GM19463 (cell line): ENCODE measurements around the gene DHRS1.

Experiments
- ATAC-seq: cut with Tn5 transposase; IDR thresholded peaks from one replicate; pipeline ENCODE4 v1.9.1; 2021; ENCODE audit warnings: mild to moderate bottlenecking, moderate library complexity; ENCODE audit not compliant: unreplicated experiment

The DHRS1 gene

DNA sequence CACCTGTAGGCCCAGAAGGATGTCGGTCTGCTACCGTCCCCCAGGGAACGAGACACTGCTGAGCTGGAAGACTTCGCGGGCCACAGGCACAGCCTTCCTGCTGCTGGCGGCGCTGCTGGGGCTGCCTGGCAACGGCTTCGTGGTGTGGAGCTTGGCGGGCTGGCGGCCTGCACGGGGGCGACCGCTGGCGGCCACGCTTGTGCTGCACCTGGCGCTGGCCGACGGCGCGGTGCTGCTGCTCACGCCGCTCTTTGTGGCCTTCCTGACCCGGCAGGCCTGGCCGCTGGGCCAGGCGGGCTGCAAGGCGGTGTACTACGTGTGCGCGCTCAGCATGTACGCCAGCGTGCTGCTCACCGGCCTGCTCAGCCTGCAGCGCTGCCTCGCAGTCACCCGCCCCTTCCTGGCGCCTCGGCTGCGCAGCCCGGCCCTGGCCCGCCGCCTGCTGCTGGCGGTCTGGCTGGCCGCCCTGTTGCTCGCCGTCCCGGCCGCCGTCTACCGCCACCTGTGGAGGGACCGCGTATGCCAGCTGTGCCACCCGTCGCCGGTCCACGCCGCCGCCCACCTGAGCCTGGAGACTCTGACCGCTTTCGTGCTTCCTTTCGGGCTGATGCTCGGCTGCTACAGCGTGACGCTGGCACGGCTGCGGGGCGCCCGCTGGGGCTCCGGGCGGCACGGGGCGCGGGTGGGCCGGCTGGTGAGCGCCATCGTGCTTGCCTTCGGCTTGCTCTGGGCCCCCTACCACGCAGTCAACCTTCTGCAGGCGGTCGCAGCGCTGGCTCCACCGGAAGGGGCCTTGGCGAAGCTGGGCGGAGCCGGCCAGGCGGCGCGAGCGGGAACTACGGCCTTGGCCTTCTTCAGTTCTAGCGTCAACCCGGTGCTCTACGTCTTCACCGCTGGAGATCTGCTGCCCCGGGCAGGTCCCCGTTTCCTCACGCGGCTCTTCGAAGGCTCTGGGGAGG is 11.3 kb upstream of the DHRS1 start, which contains the start of gene LTB4R:
Gene LTB4R (plus strand): TSS at position 857 of the 959 bp plus-strand sequence. CDS start 4,150 bp downstream, outside the sequence.
- peak; percentile 59 for ATAC-seq

DNA sequence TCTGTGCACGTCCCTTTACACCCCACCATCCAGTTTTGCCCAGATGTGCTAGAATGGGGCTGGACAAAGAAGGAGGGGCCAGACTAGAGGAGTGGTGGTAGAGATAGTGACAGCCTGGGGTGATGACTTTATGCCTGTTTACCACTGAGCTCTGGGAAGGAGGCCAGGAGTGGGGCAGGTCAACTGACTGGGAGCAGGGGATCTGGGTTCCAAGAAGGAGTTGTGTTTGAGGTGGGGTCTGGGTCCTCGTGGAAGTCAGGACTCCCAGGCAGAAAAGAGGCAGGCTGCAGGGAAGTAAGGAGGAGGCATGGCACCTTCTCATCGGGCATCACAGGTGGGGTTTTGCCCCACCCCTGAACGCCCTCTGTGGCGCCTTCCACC is 10.7 kb upstream of the DHRS1 start:
- no peak for ATAC-seq

DNA sequence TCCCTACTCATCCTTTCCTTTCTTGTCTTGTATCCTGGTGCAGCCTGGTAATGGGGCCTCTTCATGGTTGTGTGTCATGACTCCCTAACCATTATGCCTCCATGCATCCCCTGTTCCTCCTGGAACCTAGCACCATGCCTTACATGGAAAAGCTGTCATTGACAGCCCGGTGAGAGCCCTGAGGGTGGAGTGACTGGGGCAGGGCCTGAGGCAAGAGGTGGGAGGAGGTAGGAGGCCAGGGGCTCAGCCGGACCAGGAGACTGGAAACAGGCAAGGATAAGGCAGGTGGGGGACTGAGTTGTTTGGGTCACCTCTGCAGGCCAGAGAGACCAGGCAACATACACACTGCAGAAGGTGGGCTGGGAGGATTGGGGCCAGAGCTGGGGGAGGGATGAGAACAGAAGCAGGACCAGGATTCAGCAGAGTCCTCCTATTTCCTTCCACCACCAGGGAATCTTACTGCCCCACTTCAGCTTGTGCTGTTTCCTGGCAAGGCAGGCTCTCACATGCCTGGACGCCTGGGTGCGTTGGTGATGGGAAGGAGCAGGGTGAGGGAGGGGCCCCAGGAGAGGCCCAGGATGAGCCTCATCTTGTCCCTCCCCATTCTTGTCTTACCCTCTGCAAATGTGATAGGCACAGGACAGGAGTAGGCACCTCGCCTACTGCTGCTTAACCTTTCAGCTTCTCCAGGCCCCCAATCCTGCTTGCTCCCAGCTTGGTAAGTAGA is 10.1 kb upstream of the DHRS1 start, which contains the start of gene LTB4R2:
Gene LTB4R2 (plus strand): TSS at position 603 of the 727 bp plus-strand sequence. CDS start 525 bp downstream, outside the sequence.
- no peak for ATAC-seq

DNA sequence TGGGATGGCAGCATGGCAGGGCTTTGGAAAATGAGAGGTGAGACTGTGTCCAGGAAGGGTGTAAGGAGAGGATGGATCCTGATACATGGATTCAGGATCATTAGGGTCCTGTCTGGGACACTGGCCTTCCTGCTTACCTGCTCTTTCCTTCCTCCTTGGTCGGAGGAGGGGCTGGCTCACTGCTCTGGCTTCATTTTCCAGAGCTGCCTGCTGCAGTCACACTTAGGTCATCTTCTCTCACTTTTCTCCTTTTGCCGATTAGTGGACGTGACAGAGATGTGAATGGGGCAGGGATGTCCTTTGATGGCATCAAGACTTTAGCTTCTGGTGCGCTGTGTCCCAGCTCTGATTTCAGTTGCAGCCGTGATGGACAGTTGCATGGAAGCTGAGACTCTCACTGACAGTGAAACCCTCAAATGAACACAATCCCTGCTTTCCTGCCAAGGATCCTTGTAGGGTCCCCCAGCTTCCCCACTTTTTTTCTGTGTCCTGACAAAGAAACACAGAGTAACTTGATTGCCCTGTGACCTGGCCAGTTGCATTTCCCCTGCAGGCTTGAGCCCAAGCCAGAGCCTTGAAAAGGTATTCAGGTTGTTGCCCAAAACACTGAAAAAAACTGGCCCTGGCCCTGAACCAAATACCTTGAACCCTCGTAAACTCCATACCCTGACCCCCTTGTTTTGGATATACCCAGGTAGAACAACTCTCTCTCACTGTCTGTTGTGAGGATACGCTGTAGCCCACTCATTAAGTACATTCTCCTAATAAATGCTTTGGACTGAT is 9.0 kb upstream of the DHRS1 start:
- no peak for ATAC-seq

DNA sequence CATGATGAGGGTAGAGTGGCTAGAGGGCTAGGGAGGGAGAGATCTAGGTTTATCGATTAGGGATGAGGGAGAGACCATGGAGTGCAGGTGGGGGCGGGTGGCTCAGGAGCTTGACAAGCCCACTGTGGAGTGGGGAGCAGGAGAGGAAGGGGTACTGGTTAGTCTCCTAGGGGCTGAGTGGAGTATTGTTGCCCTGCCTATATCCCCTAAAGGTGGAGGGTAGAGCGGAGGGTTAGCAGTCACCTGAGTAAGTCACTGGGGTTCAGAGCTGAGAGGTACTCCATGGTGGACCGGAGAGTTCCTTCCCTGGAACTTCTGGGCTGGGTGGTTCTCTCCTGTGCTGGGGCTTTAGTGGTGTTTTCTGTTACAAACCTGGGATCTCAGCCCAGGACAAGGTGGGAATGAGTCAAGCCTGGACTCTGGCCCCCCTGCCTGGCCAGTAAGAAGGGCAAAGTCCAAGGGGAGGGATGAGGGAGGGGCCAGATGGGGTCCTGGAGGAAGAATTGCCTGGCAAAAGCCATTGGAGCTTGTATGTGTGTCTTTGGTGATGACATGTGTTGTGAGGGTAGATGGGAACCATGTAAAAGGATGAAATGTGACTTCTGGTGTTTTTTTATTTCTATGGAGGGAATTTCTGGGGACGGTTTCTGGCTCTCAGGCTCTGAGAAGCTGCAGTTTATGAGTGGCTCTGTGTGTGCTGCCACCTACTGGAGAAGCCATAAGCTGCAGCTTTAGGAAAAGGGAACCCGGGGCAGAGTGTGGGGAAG is 8.2 kb upstream of the DHRS1 start, which contains the start of gene CIDEB:
Gene CIDEB (minus strand): TSS at position 403 of the 767 bp plus-strand sequence. CDS start 119 bp downstream, at position 284.
- ATAC-seq: no peak

DNA sequence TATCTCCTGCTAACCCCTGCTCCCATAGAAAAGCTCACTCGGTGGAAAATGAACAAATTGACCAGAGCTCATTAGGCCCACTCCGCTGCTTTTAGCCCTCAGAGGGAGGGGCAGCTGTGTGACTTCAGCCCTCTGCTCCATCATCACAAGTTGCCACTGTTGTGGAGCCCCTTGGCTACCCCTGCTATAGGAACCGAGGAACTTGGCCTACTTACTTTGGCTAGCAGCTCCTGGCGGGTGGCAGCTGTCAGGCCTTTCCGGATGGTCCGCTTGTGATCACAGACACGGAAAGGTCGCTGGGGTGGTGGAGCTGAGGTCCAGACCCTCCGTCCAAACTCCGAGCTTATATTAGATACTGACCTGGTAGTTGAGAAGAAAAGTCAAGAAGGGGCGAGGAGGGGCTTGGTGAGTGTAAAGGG is 7.6 kb upstream of the DHRS1 start:
- ATAC-seq: no peak

DNA sequence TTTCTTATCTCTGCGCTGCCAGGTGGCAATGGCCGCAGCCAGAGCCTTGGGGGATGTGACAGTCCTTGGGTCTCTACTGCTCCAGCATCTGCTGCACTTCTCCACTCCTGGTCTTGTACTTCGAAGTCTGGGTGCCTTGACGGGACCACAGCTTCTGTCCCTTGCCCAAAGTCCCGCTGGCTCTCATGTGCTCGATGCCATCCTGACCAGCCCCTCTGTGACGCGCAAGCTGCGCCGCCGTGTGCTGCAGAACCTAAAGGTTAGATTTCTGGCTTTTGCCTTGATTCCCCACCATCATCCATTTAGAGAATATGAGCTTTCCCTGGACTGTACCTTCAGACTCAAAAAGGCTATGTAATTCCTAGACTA is 4.4 kb upstream of the DHRS1 start:
- no peak for ATAC-seq

DNA sequence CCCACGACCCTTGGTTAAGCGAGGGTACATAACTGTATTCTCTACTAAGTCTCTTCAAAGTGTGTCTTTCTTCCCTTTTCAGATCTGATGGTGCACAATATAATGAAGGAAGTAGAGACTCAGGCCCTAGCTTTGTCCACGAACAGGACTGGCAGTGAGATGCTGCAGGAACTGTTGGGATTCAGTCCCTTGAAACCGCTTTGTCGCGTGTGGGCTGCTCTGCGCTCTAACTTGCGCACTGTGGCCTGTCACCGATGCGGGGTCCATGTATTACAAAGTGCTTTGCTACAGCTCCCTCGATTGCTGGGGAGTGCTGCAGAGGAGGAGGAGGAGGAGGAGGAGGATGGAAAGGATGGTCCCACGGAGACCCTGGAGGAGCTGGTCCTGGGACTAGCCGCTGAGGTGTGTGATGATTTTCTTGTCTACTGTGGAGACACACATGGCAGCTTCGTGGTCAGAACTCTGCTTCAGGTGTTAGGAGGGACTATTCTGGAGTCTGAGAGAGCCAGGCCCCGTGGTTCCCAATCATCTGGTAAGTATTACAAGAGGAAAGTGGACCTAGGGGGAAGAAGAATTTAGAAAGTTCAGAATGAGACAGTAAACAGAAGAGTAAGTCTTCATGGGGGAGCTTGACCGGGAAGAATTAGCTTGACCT is 873 bp upstream of the DHRS1 start:
- no peak for ATAC-seq

DNA sequence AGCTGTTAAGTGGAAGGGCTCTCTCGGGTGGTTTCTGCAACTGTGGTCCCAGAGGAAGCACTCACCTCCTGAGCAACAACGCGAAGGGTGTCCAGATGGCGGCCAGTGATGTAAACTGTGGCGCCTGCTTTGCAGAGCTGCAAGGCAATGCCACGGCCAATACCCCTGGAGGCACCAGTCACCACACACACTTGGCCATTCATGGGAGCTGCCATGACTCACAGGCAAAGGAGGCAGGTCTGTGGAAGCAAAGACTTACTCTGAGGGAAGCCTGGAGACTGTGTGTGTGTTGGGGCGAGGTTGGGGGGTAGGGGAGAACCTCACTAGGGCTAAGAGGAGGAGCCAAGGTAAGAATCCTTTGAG is 707 bp downstream of the DHRS1 start:
- peak; percentile 1 for ATAC-seq

DNA sequence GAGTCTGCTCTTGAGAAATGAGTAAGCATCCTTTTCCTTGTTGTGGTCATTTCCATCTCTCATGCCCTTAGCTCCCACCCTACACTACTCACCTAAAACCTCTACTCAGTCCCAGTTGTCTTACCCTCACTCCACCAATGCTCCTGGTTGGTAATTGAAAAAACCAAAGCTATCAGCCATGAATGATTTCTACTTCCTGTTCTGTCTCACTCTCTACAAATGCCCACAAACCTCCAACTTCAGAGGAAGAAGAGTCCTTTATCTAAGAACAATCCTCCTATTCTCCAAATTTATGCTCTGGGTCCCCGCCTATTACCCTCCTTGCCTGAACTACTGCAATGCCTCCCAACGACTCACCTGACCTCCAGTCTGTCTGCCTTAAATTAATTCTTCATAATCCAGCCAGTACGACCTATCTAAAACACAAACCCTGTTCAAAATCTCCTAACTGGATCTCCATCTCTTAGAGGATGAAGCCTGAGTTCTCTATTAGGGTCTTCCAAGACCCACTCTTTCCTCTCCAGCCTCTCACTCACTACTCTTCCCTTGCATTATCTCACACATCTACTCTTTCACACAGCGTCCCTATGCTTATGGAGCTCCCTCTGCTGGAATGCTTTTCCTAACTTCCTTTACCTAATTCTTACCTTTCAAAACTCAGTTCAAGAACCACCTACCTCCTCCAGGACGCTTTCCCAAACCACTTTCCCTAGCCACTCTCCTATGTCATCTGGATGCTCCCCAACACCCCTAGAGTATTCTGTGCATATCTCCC is 2.2 kb downstream of the DHRS1 start:
- ATAC-seq: no peak

DNA sequence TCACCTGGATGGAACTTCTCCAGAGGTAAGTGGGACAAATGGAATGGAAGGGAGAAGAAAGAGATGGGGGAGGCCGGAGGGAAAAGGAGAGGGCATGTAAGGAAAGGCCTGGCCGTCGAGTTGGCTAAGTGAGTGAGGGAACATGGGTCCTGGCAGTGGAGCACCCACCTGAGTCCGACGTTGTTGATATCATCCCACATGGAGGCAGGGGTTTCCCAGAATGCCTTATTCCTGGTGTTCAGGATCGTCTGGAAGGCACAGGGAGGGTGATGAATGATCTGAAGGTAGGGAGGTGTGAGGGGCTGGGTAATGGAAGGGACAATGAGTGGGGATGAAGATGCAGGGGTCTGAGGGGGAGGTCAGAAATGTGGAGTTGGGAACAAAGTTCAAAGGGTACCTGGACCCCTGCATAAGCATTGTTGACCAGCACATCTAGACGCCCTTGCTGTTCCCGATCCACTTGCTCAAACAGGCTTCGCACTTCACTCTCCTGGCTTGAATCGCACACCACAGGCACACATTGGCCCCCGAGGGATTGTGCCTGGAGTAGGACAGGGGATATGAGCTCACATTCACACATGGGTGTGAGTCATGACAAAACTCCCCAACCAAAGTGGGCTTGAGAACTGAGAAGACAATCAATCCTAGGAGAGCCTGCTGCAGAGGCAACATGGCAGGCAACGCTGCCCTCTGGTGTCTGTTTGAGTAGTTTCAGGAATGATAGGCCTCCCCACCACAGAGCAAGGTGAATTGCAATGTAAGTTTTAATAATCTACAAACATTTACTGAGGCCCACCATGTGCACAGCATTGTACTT is 3.0 kb downstream of the DHRS1 start:
- ATAC-seq: peak; percentile 54

DNA sequence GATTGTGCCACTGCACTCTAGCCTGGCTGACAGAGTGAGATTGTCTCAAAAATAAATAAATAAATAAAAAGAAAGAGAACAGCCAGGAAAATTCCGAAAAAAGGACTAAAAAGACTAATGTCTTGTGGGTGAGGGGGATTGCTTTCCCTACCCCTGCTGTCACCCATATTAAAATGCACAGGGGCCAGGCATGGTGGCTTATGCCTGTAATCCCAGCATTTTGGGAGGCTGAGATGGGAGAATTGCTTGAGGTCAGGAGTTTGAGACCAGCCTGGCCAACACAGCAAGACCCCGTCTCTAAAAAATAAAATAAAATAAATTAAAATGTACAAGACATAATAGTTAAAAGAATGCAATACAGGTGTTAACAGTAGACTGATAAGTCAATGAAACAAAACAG is 6.1 kb downstream of the DHRS1 start:
- no peak for ATAC-seq

DNA sequence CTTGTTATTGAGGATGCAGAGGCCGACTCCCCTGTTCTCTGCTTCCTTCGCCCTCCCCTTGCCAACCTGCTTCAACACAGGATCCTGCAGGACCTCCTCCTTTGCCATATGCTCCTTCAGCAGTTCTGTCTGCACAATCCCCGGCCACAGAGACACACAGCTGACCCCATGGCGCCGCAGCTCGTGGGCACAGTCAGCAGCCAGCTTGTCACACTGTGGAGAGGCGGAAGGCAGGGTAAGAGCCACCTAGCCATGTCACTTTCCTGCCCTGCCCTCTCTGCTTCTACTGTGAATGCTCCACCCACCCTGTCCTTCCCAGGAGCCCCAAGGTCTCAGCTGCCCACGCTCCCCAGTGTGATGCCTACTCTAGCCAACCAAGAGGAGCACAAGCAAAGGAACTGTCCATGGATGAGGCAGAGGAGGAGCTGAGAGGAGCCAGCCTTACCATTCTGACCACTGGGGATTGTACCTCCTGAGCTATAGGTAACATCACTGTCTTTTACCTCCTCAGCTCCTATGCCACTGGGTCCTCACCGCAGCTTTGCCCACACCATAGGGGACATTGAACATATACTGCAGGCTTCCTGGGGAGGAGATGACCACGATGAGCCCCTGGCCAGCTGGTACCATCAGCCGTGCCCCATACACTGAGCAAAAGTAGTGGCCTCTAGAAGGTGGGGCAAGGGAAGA is 7.3 kb downstream of the DHRS1 start:
- no peak for ATAC-seq

DNA sequence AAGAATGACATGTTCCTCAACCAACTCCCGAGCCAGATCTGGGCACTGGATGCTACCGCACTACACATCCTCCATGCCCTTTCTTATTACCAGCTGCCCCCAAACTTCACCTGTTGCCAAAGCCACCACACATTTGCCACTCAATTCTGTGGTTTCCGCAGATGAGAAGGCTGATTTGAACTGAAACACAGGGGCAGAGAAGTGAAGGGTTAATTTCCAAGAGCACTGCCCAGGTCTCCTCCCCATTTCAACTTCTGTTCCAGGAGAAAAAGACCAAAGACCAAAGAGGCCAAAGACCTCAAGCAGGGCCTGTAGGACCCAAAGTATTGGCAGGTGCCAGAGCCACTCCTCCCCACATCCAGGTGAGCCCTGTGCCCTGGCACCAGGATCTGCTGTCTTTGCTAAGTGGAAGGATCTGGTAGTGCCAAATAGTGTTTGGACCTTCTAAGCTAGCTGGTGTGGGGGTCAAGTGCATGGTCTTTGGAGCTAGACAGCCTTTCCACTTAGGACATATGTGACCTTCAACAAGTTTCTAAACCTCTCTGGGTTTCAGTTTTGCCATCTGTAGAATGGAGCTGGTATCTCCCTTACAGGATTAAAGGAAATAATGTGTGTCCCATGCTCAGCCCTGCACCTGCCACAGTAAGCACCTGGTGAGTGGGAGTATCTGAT is 8.0 kb downstream of the DHRS1 start:
- ATAC-seq: no peak

DNA sequence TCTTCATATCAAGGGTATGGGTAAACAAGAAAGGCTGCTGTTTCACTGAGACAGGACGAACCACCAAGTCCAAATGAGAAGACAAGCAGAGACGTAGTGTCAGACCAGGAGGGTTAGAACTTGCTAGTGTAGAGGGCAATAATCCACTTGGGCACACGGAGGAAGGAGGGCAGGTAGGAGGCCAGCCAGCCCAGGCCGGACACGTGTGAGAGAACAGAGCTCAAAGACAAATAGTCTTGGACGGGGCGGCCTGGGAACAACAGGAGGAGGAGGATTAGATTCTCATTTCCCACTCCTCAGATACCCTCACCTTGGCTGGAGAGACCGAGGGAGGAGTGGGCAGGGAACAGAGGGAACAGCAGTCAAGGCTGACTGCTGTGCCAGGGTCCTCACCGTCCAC is 8.8 kb downstream of the DHRS1 start:
- no peak for ATAC-seq

DNA sequence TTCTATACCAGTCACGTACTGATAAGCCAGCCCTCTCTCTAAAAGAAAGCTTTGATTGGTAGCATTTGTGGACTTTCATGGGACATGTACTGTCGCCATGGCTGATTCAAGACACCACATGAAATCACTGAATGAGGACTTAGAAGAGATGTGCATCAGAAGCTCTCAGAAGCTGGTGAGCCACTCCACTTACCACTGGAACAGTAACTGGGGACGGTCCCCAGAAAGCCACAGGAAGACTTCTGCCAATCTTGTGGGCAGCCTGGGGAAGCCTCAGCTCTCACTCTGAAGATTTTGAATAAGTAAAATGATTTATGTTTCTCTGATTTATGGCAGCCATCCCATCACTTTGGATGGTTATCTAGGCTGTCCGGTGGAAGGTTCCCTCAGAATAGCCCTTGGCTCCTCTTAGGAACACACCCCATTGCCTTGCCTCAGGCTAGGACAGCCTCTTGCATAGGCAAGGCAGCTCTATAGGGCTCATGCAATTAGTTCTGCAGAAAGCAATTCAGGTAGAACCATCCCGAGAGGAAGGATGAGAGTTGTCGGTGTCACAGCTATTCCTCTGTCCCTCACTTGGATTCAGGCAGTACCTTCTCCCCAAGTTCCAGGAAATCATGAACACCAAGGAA is 9.8 kb downstream of the DHRS1 start:
- peak; percentile 95 for ATAC-seq

DNA sequence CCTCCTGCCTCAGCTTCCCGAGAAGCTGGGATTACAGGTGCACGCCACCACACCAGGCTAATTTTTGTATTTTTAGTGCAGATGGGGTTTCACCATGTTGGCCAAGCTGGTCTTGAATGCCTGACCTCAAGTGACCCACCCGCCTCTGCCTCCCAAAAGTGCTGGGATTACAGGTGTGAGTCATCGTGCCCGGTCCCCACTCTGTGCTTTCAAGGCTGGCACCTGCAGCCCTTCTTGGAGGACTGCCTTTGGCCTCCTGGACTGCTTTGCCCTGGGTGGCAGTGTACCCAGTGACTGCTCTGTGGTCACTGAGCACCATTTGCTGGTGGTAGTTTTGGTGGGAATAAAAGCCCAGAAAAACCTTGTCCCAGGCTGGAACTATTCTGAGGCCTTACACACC is 12.6 kb downstream of the DHRS1 start:
- no peak for ATAC-seq
